Measurements from ENCODE around the gene ZBTB14.

Gene ZBTB14, protein sequence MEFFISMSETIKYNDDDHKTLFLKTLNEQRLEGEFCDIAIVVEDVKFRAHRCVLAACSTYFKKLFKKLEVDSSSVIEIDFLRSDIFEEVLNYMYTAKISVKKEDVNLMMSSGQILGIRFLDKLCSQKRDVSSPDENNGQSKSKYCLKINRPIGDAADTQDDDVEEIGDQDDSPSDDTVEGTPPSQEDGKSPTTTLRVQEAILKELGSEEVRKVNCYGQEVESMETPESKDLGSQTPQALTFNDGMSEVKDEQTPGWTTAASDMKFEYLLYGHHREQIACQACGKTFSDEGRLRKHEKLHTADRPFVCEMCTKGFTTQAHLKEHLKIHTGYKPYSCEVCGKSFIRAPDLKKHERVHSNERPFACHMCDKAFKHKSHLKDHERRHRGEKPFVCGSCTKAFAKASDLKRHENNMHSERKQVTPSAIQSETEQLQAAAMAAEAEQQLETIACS

DNA sequence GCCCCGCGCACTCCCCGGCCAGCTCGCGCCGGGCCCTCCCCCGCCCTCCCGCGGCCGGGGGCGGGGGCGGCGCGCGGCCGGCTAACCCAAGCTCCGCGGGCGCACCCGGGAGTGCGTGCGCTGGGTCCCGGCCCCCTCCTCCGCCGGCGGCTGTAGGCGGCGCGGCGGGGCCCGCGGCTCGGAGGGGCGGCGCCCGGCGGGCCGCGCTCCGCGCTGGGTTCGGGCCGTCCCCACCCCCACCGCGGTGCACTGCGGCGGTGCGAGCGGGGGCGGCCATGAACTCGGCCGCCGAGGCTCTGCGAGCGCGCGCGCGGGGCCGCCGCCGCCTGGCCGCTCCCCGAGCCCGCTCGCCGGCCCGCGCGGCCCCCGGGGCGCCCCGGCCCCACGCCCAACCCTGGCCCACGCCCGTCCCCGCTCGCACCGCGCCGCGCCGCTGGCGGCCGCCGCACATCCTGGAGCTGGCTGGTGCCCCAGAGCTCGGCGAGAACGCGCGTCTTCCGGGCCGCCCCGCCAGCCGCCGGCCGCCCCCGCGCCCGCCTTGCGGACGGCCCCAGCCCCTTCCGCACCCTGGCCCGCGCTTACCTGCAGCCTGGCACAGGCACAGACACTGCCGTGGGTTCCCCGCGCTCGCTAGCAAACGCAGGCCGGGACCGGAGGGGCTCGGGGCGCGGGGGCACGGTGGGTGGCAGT lies at the start of gene ZBTB14:
Gene ZBTB14 (minus strand): TSS at position 496 of the 690 bp plus-strand sequence. CDS start 2,480 bp downstream, outside the sequence.
- no peaks in the 10 kb centered on the region for H3K27me3 Mint-ChIP-seq
- no peaks in the 10 kb centered on the region for H3K9me3 Mint-ChIP-seq
- H3K36me3 Mint-ChIP-seq (ENCODE audit: low read depth) = peaks cover 29% of the 10 kb centered on the region
- peaks cover 31% of the 10 kb centered on the region for H3K4me1 Mint-ChIP-seq (ENCODE audit: low read depth)
- intact Hi-C loops (cut with micrococcal nuclease) = loop anchor here (10.0 kb wide), 4 partner anchors 119 to 289 kb away; no protein-coding TSS in a partner anchor
- H3K4me3 Mint-ChIP-seq = peak within 1 kb of the TSS; percentile 92
- H3K27ac Mint-ChIP-seq = peak within 1 kb of the TSS; percentile 99

DNA sequence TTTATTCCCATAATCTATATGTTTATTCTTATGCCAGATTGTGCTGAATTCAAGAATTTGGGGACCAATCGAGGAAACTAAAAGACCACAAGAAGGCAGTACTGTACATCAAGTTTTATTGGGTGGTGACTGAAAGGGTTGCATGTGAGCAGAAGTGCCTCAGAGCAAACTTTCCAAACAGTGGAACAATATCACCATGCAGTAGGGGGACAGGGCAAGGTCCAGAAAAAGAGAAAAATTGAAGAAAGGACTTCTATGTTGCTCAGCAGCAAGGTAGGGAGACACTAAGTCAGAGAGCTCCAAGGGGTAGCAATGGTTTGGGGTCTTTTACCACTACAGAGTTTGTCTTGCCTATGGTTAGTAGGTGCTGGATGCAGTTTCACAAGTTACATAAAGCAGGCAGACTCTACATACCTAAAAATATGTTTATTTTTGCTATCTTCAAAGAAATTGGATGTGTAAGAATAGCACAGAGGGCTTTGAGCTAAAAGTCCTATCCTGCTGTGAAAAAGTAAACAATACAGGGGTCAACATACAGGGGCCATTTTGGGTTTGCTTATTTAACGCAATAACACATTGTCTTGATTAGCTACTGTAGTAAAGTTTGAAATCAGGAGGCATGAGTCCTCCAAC lies 43.8 kb upstream of the ZBTB14 start:
- H3K4me3 Mint-ChIP-seq = no peak overlapping the region
- no peaks in the 10 kb centered on the region for H3K4me1 Mint-ChIP-seq (ENCODE audit: low read depth)
- no peaks in the 10 kb centered on the region for H3K9me3 Mint-ChIP-seq
- H3K27me3 Mint-ChIP-seq = no peaks in the 10 kb centered on the region
- intact Hi-C loops (cut with micrococcal nuclease) = no loop called here
- H3K36me3 Mint-ChIP-seq (ENCODE audit: low read depth) = no peaks in the 10 kb centered on the region
- no peak overlapping the region for H3K27ac Mint-ChIP-seq

DNA sequence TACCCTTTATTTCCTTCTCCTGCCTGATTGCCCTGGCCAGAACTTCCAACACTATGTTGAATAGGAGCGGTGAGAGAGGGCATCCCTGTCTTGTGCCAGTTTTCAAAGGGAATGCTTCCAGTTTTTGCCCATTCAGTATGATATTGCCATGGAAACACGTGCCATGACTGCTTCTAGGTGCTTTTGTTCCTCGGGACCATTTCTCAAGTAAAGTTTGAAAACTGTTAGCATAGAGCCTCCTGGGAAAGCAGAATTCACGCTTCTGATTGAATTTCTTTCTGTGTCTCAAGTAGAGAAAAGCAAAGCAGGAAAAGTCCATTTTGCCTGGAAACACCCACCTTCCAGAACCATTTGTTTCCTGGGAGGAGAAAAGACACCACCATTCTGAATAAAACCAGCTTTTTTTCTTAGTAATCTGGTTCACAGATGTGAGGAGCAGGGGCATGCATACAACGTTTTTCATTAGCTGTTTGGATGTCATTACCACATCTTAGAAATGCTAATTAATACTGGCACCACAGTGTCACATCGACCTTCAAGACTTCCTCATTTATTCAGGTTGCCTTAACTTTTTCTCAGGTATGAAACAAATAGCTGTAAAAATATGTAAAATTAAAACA lies 39.0 kb upstream of the ZBTB14 start:
- no peaks in the 10 kb centered on the region for H3K9me3 Mint-ChIP-seq
- no peaks in the 10 kb centered on the region for H3K4me1 Mint-ChIP-seq (ENCODE audit: low read depth)
- H3K27ac Mint-ChIP-seq = no peak overlapping the region
- intact Hi-C loops (cut with micrococcal nuclease) = no loop called here
- no peak overlapping the region for H3K4me3 Mint-ChIP-seq
- H3K27me3 Mint-ChIP-seq = no peaks in the 10 kb centered on the region
- no peaks in the 10 kb centered on the region for H3K36me3 Mint-ChIP-seq (ENCODE audit: low read depth)

DNA sequence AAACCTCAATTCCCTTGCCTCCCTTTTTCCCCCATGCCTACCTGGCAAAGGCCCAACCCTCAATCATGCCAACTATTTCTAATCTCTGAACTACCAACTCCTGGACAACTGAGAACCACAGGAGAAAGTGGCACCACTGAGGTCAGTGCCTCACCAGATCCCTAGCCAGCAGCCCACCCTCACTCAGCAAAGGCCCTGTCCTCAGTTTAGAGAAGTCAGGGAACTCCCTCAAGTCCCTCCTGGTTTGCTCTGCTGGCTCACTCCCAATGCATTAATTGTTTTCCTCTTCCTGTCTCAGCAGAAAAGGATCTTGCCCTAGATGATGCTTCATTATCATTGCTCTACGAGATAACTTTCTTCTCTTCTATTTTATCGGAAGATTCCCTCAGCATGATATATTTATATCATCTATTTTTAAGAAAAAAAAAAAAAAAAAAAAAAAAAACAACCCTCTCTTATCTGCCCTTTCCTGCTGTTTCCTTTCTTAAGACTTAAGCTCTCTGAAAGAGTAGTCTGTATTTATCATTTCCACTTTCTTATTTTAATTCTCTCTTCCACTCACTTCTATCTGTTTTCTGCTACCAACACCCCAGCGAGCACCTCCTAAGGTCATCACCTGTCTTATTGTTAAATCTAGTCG lies 22.7 kb upstream of the ZBTB14 start:
- H3K4me1 Mint-ChIP-seq (ENCODE audit: low read depth) = peaks cover 17% of the 10 kb centered on the region
- no peaks in the 10 kb centered on the region for H3K36me3 Mint-ChIP-seq (ENCODE audit: low read depth)
- H3K9me3 Mint-ChIP-seq = no peaks in the 10 kb centered on the region
- intact Hi-C loops (cut with micrococcal nuclease) = no loop called here
- H3K27ac Mint-ChIP-seq = no peak overlapping the region
- no peak overlapping the region for H3K4me3 Mint-ChIP-seq
- no peaks in the 10 kb centered on the region for H3K27me3 Mint-ChIP-seq

DNA sequence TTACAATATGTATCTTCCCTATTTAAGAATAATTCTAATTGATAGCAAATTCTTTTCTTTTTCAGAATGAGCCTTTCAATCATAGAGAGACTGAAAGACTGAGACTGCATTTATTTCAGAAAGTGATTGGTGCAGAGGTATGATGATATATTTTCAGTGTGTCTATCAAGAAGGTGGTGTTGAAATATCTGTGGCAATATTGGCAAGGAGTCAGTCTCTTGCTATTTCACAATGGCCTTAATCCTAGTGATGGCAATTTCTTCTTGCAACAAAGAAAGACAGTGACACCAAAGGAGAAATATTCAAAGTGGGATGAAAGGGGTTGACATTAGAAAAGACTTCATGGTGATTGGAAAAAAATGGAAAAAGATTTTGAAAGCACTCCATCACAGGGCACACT lies 21.7 kb upstream of the ZBTB14 start:
- intact Hi-C loops (cut with micrococcal nuclease) = no loop called here
- H3K4me1 Mint-ChIP-seq (ENCODE audit: low read depth) = peaks cover 17% of the 10 kb centered on the region
- H3K36me3 Mint-ChIP-seq (ENCODE audit: low read depth) = no peaks in the 10 kb centered on the region
- H3K9me3 Mint-ChIP-seq = no peaks in the 10 kb centered on the region
- no peaks in the 10 kb centered on the region for H3K27me3 Mint-ChIP-seq
- no peak overlapping the region for H3K4me3 Mint-ChIP-seq
- H3K27ac Mint-ChIP-seq = no peak overlapping the region

DNA sequence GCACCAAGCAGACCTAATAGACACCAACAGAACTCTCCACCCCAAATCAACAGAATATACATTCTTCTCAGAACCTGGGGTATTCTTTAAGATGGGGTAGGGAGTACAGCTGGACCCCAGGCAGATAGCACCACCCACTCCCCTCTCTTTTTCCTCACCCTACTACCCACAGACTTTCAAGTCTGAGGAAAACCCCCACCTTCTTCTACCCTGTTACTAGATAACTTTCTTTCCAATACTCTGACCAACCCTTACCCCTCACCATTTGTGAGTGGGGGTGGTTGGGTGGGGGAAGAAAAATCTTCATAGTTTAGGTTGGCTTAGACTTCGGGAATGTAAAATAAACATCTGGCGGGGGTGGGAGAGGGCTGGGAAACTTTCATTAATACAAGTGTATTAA lies 20.3 kb upstream of the ZBTB14 start:
- Mint-ChIP-seq H3K27me3 (no peaks in the 10 kb centered on the region), H3K4me3 (no peak overlapping the region), H3K36me3 (ENCODE audit: low read depth) (no peaks in the 10 kb centered on the region), H3K4me1 (ENCODE audit: low read depth) (peaks cover 25% of the 10 kb centered on the region), H3K9me3 (no peaks in the 10 kb centered on the region), H3K27ac (no peak overlapping the region)
- intact Hi-C loops (cut with micrococcal nuclease) = no loop called here

DNA sequence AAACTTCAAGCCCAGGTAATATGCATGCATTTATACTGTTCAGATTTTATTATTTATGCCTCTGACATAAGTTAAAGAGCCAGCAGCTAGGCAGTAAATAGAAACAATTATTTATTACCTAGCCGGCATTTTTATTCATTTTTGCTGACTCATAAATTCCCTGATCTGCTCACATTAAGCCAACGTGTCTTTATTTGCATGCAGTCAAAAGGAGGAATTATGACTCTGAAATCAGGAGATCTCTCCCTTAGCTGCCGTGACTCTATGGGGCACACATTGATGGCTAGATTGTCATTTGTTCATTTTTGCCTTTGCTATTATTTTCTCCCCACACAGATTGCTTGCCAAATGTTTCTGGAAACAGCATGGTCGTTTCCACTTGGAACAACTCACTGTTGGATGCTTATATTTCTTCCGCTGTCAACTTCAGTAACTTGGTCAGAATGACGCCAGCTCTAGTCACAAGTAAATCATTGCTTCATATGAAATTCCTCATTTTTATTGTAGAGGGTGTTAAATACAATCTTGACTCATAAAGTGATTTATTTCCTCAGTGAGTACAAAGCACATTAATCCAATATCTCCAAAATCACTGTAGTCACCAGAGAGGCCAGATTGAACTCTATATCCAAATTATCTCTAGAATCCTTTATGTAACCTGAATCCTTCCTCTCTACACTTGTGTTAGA lies 15.9 kb upstream of the ZBTB14 start:
- H3K27ac Mint-ChIP-seq = peak overlapping the region; percentile 23
- intact Hi-C loops (cut with micrococcal nuclease) = no loop called here

DNA sequence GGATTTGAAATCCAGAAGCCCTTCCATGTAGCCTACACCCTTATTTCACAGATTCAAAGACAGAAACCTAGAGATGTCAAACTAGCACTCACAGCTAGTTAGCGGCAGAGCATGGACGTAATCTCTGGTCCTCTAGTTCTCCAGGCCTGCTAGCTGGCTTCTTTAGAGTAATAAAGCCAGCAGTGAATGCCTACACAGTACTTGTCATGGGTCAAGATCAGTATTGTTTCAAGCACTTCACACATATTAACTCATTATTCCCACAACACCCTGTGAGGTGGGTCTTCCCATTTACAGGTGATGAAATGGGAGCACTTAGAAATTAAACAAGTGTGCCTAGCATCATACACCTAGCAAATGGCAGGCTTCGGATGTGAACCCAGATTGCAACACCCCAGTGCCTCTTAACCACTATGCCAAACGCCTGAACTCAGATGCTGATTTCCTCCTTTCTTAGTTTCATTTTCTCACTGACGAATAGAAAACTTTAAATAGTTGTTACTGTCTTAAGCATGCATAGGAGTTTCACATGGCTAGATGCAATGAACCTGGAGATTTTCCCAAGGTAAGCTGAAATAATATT lies 14.5 kb upstream of the ZBTB14 start:
- Mint-ChIP-seq H3K36me3 (ENCODE audit: low read depth) (no peaks in the 10 kb centered on the region), H3K4me1 (ENCODE audit: low read depth) (peaks cover 17% of the 10 kb centered on the region), H3K9me3 (no peaks in the 10 kb centered on the region), H3K27ac (no peak overlapping the region), H3K4me3 (no peak overlapping the region), H3K27me3 (no peaks in the 10 kb centered on the region)
- intact Hi-C loops (cut with micrococcal nuclease) = no loop called here

More for the DNA sequence above, 15.9 kb upstream of the ZBTB14 start:
- Mint-ChIP-seq H3K36me3 (ENCODE audit: low read depth) (no peaks in the 10 kb centered on the region), H3K4me1 (ENCODE audit: low read depth) (peaks cover 17% of the 10 kb centered on the region), H3K27me3 (no peaks in the 10 kb centered on the region), H3K4me3 (no peak overlapping the region), H3K9me3 (no peaks in the 10 kb centered on the region)

DNA sequence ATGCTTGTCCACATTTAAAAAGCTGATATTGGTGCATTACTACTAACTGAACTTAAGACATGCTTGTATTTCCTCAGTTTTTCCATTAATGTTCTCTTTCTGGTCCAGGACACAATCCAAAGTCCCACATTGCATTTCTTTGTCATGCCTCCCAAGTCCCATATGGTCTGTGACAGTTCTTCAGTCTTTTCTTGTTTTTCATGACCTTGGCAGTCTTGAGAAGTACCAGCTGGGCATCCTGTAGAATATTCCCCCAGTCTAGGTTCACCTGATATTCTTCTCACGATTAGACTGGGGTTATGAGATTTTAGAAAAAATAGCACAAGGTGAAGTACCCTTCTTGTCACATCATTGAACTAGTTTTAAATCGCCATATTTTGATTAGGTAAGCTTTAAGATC lies 10.3 kb upstream of the ZBTB14 start:
- Mint-ChIP-seq H3K4me3 (no peak overlapping the region), H3K27ac (no peak overlapping the region), H3K27me3 (peaks cover 7% of the 10 kb centered on the region), H3K36me3 (ENCODE audit: low read depth) (no peaks in the 10 kb centered on the region), H3K4me1 (ENCODE audit: low read depth) (peaks cover 9% of the 10 kb centered on the region), H3K9me3 (no peaks in the 10 kb centered on the region)
- intact Hi-C loops (cut with micrococcal nuclease) = no loop called here

DNA sequence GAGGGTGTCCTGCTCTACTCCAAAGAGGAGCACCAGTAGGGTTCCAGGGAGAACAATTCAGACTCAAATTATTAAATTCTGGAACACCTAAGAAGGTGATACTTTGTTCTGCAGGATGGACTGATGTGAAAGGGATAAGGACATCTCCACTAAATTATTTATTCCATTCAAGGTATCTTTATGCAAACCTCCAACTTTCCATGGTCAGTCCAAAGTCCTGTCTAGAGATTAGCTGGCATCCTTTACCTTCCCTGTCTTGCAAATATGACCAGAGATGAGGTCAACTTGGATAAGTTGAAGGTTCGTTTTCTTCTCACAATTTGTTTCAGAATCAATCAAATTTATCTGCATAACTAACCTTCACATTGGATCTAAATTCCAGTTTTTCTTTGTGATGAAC lies 8.7 kb upstream of the ZBTB14 start:
- H3K36me3 Mint-ChIP-seq (ENCODE audit: low read depth) = no peaks in the 10 kb centered on the region
- no peak overlapping the region for H3K4me3 Mint-ChIP-seq
- intact Hi-C loops (cut with micrococcal nuclease) = no loop called here
- H3K9me3 Mint-ChIP-seq = no peaks in the 10 kb centered on the region
- no peak overlapping the region for H3K27ac Mint-ChIP-seq
- H3K4me1 Mint-ChIP-seq (ENCODE audit: low read depth) = no peaks in the 10 kb centered on the region
- peaks cover 7% of the 10 kb centered on the region for H3K27me3 Mint-ChIP-seq

DNA sequence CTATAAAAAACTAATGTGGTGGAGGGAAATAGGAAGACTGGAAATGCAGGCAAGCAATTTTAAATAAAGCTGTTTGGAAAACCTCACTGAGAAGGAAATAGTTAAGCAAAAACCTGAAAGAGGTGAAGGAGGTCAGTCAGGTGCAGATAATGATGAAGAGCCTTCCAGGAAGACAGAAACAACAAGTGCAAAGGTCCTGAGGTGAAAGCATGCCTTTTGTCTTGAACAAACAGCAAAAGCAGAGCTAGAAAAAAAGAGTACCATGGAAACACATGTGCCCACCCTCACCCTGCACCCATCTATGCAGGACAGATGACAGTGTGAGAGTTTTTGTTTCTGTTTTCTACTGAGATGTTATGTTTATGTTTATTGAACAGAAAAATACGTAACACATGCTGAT lies 8.1 kb upstream of the ZBTB14 start:
- H3K4me1 Mint-ChIP-seq (ENCODE audit: low read depth) = no peaks in the 10 kb centered on the region
- H3K27me3 Mint-ChIP-seq = peaks cover 7% of the 10 kb centered on the region
- no peak overlapping the region for H3K4me3 Mint-ChIP-seq
- H3K9me3 Mint-ChIP-seq = no peaks in the 10 kb centered on the region
- H3K27ac Mint-ChIP-seq = no peak overlapping the region
- intact Hi-C loops (cut with micrococcal nuclease) = no loop called here
- H3K36me3 Mint-ChIP-seq (ENCODE audit: low read depth) = no peaks in the 10 kb centered on the region

DNA sequence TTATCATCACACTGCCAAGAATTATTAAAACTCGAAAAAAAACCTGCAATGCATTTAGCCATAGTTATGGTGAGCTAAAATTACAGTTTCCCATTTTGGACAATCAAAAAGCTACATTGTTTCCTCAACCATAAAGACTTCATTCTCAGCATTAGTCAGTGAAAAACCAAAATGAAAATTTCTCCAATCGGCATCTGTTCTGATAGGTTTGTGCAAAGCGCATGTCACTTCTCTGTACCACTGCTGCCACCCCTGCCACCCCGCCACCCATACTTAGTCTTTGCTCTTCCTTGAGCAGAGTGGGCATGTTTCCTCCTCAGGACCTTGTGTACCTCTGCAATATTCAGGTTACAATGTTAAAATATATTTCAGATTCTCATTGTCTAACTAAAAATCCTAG lies 7.1 kb upstream of the ZBTB14 start:
- Mint-ChIP-seq H3K36me3 (ENCODE audit: low read depth) (no peaks in the 10 kb centered on the region), H3K27me3 (peaks cover 7% of the 10 kb centered on the region), H3K4me1 (ENCODE audit: low read depth) (peaks cover 1% of the 10 kb centered on the region), H3K27ac (no peak overlapping the region), H3K4me3 (no peak overlapping the region), H3K9me3 (no peaks in the 10 kb centered on the region)
- intact Hi-C loops (cut with micrococcal nuclease) = no loop called here

DNA sequence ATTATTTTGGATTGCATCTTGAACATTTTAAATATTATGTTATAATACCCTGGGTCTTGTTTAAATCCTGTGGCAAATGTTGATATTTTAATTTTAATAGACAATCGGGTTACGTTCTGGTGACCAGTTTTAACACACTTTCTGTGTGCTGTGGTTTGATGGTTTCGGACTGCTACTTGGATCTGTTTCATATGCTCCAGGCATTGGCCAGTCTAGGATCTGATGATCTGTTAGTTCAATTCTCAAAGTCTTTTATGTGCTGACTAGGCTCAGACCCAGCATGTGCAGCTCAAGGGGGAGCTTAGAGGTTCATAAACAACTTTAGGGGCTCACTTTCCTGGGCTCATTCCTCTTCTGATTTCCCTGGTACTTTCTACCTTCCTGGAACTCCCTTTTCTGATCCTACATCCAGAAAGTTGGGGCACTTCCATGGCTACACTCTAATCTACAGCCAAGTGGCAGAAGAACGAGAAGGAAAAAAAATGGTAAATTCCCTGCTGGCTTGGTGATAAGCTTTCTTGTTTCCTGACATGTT lies 5.0 kb upstream of the ZBTB14 start:
- peaks cover 6% of the 10 kb centered on the region for H3K36me3 Mint-ChIP-seq (ENCODE audit: low read depth)
- no peaks in the 10 kb centered on the region for H3K9me3 Mint-ChIP-seq
- no peak overlapping the region for H3K27ac Mint-ChIP-seq
- H3K4me1 Mint-ChIP-seq (ENCODE audit: low read depth) = peaks cover 10% of the 10 kb centered on the region
- H3K27me3 Mint-ChIP-seq = peaks cover 7% of the 10 kb centered on the region
- intact Hi-C loops (cut with micrococcal nuclease) = no loop called here
- no peak overlapping the region for H3K4me3 Mint-ChIP-seq
